GM23338 (cell line): ENCODE data around the gene ATF7IP. TPM values are rescaled to one million over a fixed set of nuclear protein-coding genes. Genes with fewer than 3 reads are reported as not detected.
A peak's percentile ranks its signal among the peaks of the same experiment; 100 is the strongest.

Experiments used
- ATAC-seq: fragments of 200-7000 bp; cut with Tn5 transposase; 3 replicates; pipeline ENCODE4 v1.9.1; 2020
- DNase-seq: peaks from one replicate; pipeline ENCODE4 v3.0.0-alpha.2; 2015; ENCODE audit warnings: low spot score
- H2AFZ ChIP-seq: fragments of 200-600 bp; sonication (generic); 2 replicates; pipeline ENCODE4 v1.8.0; 2016; ENCODE audit warnings: antibody characterized with exemption, mild to moderate bottlenecking, moderate library complexity
- H3F3A ChIP-seq: fragments of 200-600 bp; sonication (generic); replicated peaks from 2 replicates; pipeline ENCODE4 v1.8.0; 2017; ENCODE audit warnings: antibody characterized with exemption, mixed run types, low read depth
- H3K27ac ChIP-seq: fragments of 200-600 bp; sonication (generic); 2 replicates; pipeline ENCODE4 v1.6.1; 2016; ENCODE audit warnings: low read depth
- H3K27me3 ChIP-seq: fragments of 200-600 bp; sonication (generic); 2 replicates; pipeline ENCODE4 v1.8.0; 2016; ENCODE audit warnings: mild to moderate bottlenecking, mixed run types, moderate library complexity; ENCODE audit not compliant: insufficient read depth
- H3K36me3 ChIP-seq: fragments of 200-600 bp; sonication (generic); 2 replicates; pipeline ENCODE4 v1.8.0; 2016; ENCODE audit warnings: mild to moderate bottlenecking; ENCODE audit not compliant: insufficient read depth
- H3K4me1 ChIP-seq: fragments of 200-600 bp; sonication (generic); 2 replicates; pipeline ENCODE4 v1.8.0; 2016; ENCODE audit warnings: mild to moderate bottlenecking, moderate library complexity; ENCODE audit not compliant: insufficient read depth
- H3K4me2 ChIP-seq: fragments of 200-600 bp; sonication (generic); 2 replicates; pipeline ENCODE4 v1.7.1; 2017; ENCODE audit warnings: mixed run types
- H3K4me3 ChIP-seq: fragments of 200-600 bp; sonication (generic); 2 replicates; pipeline ENCODE4 v1.6.1; 2016; ENCODE audit warnings: mixed run types
- H3K79me2 ChIP-seq: fragments of 200-600 bp; sonication (generic); replicated peaks from 2 replicates; pipeline ENCODE4 v1.8.0; 2017; ENCODE audit warnings: mild to moderate bottlenecking; ENCODE audit not compliant: insufficient read depth
- H3K9me2 ChIP-seq: fragments of 200-600 bp; sonication (generic); 2 replicates; pipeline ENCODE4 v1.8.0; 2017; ENCODE audit not compliant: insufficient read depth
- H4K20me1 ChIP-seq: fragments of 200-600 bp; sonication (generic); replicated peaks from 2 replicates; pipeline ENCODE4 v1.8.0; 2017; ENCODE audit warnings: mild to moderate bottlenecking; ENCODE audit not compliant: insufficient read depth
- H3K27ac Mint-ChIP-seq: 2 replicates; pipeline ENCODE4 v1.8.0; 2020; ENCODE audit warnings: inconsistent platforms, mild to moderate bottlenecking, moderate library complexity, mixed read lengths
- H3K27me3 Mint-ChIP-seq: 3 replicates; pipeline ENCODE4 v1.8.0; 2022; ENCODE audit warnings: low read depth, mild to moderate bottlenecking, moderate library complexity, mixed read lengths, inconsistent platforms; ENCODE audit not compliant: insufficient read depth, poor library complexity
- H3K36me3 Mint-ChIP-seq: 3 replicates; pipeline ENCODE4 v1.8.0; 2021; ENCODE audit warnings: low read depth, mild to moderate bottlenecking, inconsistent platforms, moderate library complexity, mixed read lengths
- H3K4me1 Mint-ChIP-seq: 3 replicates; pipeline ENCODE4 v1.8.0; 2020; ENCODE audit warnings: mild to moderate bottlenecking, inconsistent platforms, mixed read lengths
- H3K4me3 Mint-ChIP-seq: 3 replicates; pipeline ENCODE4 v1.8.0; 2021; ENCODE audit warnings: moderate library complexity, mild to moderate bottlenecking, inconsistent platforms, mixed read lengths
- H3K9me3 Mint-ChIP-seq: 3 replicates; pipeline ENCODE4 v1.8.0; 2020; ENCODE audit warnings: moderate library complexity, mild to moderate bottlenecking, inconsistent platforms, mixed read lengths
- CREB1 ChIP-seq: fragments of 250-450 bp; sonication (Bioruptor Pico); IDR thresholded peaks from 2 replicates; pipeline ENCODE4 v1.5.0; 2020; ENCODE audit warnings: low read depth, mild to moderate bottlenecking, moderate library complexity
- CTCF ChIP-seq, 2 experiments: fragments of 200-600 bp in 1 of 2; sonication (generic) in 1 of 2; conservative IDR thresholded peaks; 2 replicates each; pipeline versions ENCODE4 v1.5.1 to v1.6.1; 2016 to 2017; ENCODE audit warnings: antibody characterized with exemption in 2 of 2, low read depth in 2 of 2, mild to moderate bottlenecking in 2 of 2, moderate library complexity in 1 of 2
- ETS1 ChIP-seq: IDR thresholded peaks from 2 replicates; pipeline ENCODE4 v1.6.1; 2016; ENCODE audit warnings: antibody characterized with exemption
- EZH2 ChIP-seq: fragments of 200-600 bp; sonication (generic); IDR thresholded peaks from one replicate; pipeline ENCODE4 v1.8.0; 2017; ENCODE audit warnings: antibody characterized with exemption, mild to moderate bottlenecking, low read depth; ENCODE audit not compliant: unreplicated experiment
- EZH2phosphoT487 ChIP-seq: fragments of 200-600 bp; sonication (generic); IDR thresholded peaks from one replicate; pipeline ENCODE4 v1.8.1; 2018; ENCODE audit warnings: antibody characterized with exemption; ENCODE audit not compliant: unreplicated experiment
- JUNB ChIP-seq: IDR thresholded peaks from one replicate; pipeline ENCODE4 v1.6.1; 2016; ENCODE audit warnings: antibody characterized with exemption; ENCODE audit not compliant: unreplicated experiment
- NANOG ChIP-seq: IDR thresholded peaks from 2 replicates; pipeline ENCODE4 v1.6.1; 2016; ENCODE audit warnings: antibody characterized with exemption, borderline replicate concordance
- POLR2AphosphoS5 ChIP-seq: IDR thresholded peaks from 2 replicates; pipeline ENCODE4 v1.6.1; 2016; ENCODE audit warnings: antibody characterized with exemption, low read depth
- REST ChIP-seq: IDR thresholded peaks from one replicate; pipeline ENCODE4 v1.6.1; 2018; ENCODE audit warnings: antibody characterized with exemption; ENCODE audit not compliant: unreplicated experiment
- STAT1 ChIP-seq: IDR thresholded peaks from one replicate; pipeline ENCODE4 v1.6.1; 2016; ENCODE audit warnings: antibody characterized with exemption; ENCODE audit not compliant: unreplicated experiment
- ZNF114 ChIP-seq: fragments of 250-450 bp; sonication (Bioruptor Pico); IDR thresholded peaks from 2 replicates; pipeline ENCODE4 v1.5.0; 2020; ENCODE audit warnings: mild to moderate bottlenecking, moderate library complexity
- ZNF331 ChIP-seq: fragments of 250-450 bp; sonication (Bioruptor Pico); IDR thresholded peaks from 2 replicates; pipeline ENCODE4 v1.5.0; 2020; ENCODE audit warnings: low read depth, mild to moderate bottlenecking, moderate library complexity
- polyA plus RNA-seq: library from polyadenylated mRNA; unstranded; fragments of >200 nt; fragmentation: Nextera tagmentation; extraction: Ambion mirVana; gene quantifications from 2 replicates; pipeline ENCODE4 v1.2.1, GENCODE V29; 2016
- total RNA-seq: library from RNA; depleted of rRNA; stranded (reverse); fragments of >200 nt; shearing (Covaris generic); gene quantifications from 2 replicates; pipeline ENCODE4 v1.2.3, GENCODE V29; 2014

ATF7IP gene
- total and polyA plus RNA-seq, 2 experiments from 2014 or later: 76.4 to 118 TPM

DNA sequence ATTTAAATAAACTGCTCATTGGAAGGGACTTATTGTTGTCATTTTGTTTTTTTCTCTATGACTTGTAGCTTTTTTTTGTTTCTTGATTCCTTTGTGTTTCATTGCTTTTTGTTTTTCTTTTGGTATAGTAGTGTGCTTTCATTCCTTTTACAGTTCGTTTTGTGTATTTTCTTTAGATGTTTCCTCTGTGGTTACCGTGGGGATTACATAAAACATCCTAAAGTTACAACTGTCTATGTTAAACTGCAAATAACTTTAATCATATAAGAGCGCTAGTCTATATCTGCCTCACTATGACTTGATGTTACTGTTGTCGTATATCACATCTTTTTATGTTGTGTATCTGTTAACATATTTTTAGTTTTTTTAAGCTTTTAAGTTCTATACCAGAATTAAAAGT is 86.9 kb downstream of the ATF7IP start (continued):
- no peak for TF ChIP-seq REST
- no peak for TF ChIP-seq NANOG
- no peak for TF ChIP-seq CTCF (conservative IDR thresholded peaks at IDR 0.05; ENCODE audit: low read depth in 2 of 2)
- no peak for TF ChIP-seq EZH2
- no peak for TF ChIP-seq ZNF114
- no peak for TF ChIP-seq ETS1
- TF ChIP-seq ZNF331 (CRISPR knock-in tag): no peak
- TF ChIP-seq CREB1 (CRISPR knock-in tag): no peak
- TF ChIP-seq POLR2AphosphoS5: no peak

DNA sequence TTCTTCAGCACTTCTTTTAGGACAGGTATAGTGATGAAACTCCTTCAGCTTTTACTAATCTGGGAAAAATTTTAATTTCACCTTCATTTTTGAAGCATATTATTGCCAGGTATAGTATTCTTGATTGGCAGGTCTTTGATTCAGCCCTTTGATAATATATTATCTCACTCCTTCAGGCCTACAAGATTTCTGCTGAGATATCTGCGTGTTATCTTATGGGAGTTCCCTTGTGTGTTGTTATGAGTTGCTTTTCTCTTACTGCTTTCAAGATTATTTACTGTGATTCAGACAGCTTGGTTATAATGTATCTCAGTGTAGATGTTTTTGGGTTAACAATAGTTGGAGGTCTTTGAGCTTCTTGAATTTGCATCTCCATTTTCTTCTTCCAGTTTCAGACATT is 87.4 kb downstream of the ATF7IP start:
- Histone ChIP-seq H3F3A (no peaks in the 10 kb centered on the region), H2AFZ (no peak overlapping the region), H3K4me2 (no peak overlapping the region), H3K27me3 (no peaks in the 10 kb centered on the region), H3K9me2 (no peaks in the 10 kb centered on the region), H3K27ac (peak overlapping the region; percentile 61), H3K4me3 (no peak overlapping the region), H4K20me1 (peaks cover 15% of the 10 kb centered on the region; the same call in 1 of the 2 replicates), H3K36me3 (peaks cover 29% of the 10 kb centered on the region), H3K79me2 (peaks cover 77% of the 10 kb centered on the region), H3K4me1 (peaks cover 9% of the 10 kb centered on the region; the same call in 1 of the 2 replicates)
- Mint-ChIP-seq H3K9me3 (no peaks in the 10 kb centered on the region), H3K36me3 (peaks cover 46% of the 10 kb centered on the region; the same call in 2 of the 3 replicates), H3K4me1 (peaks cover 30% of the 10 kb centered on the region), H3K27ac (no peak overlapping the region), H3K27me3 (no peaks in the 10 kb centered on the region), H3K4me3 (no peak overlapping the region)
- DNase-seq: no peak
- no peak for ATAC-seq
- TF ChIP-seq NANOG: no peak
- TF ChIP-seq JUNB: no peak
- TF ChIP-seq REST: no peak
- no peak for TF ChIP-seq POLR2AphosphoS5
- TF ChIP-seq EZH2phosphoT487: no peak
- TF ChIP-seq ZNF331 (CRISPR knock-in tag): no peak
- TF ChIP-seq STAT1: no peak
- no peak for TF ChIP-seq CTCF (conservative IDR thresholded peaks at IDR 0.05; ENCODE audit: low read depth in 2 of 2)
